GM19240 (cell line): Measurements from ENCODE around the gene CABS1.

ENCODE experiments used
- DNase-seq: peaks from one replicate; pipeline ENCODE4 v3.0.0; 2011; ENCODE audit warnings: low spot score; ENCODE audit not compliant: insufficient read length

Gene CABS1

DNA sequence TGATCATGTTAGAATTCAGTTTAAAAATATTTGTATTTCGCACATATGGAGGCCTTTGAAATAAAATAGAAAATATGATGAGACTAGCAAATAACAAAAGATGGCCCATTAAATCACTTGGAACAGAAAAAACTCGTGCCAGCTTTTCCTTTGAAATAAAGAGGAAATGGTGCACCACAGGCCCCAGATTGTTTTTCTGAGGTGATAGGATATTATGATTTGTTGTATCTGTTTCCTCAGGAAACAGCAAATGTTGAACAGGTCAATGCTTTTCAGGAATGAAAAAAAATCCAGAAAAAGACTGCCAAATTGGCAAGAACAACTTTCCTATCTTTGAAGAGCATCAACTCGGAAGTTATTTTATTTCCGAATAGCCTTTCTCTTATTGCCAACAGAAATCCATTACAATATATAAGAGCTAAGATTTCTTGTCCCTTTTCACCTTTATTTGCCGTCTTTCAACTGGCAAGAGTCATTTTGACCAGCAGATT lies 48.0 kb downstream of the CABS1 start, which contains the start of gene SMR3B:
SMR3B (plus strand) TSS at position 441 of the 491 bp plus-strand sequence. CDS start 1,380 bp downstream, outside the sequence.
- no peak for DNase-seq
